HEK293 (cell line): ENCODE data around the gene PLEKHA3.

Experiments
- CTCF ChIP-seq: fragments of 450-650 bp; formaldehyde crosslinking; IDR thresholded peaks from 2 replicates; pipeline ENCODE4 v1.5.1; 2016; ENCODE audit warnings: missing biosample characterization, missing genetic modification characterization
- KLF1 ChIP-seq: fragments of 450-650 bp; formaldehyde crosslinking; IDR thresholded peaks from 2 replicates; pipeline ENCODE4 v1.5.1; 2016; ENCODE audit warnings: missing biosample characterization, missing genetic modification characterization
- KLF9 ChIP-seq: fragments of 450-650 bp; formaldehyde crosslinking; IDR thresholded peaks from 2 replicates; pipeline ENCODE4 v1.5.1; 2016; ENCODE audit warnings: missing biosample characterization, missing genetic modification characterization, low read depth
- PATZ1 ChIP-seq: fragments of 450-650 bp; formaldehyde crosslinking; IDR thresholded peaks from 2 replicates; pipeline ENCODE4 v1.5.1; 2016; ENCODE audit warnings: missing biosample characterization, missing genetic modification characterization
- PRDM4 ChIP-seq: fragments of 450-650 bp; formaldehyde crosslinking; IDR thresholded peaks from 2 replicates; pipeline ENCODE4 v1.5.1; 2017; ENCODE audit warnings: missing biosample characterization, missing genetic modification characterization
- REST ChIP-seq: fragments of 450-650 bp; formaldehyde crosslinking; IDR thresholded peaks from 2 replicates; pipeline ENCODE4 v1.5.1; 2016; ENCODE audit warnings: missing biosample characterization, missing genetic modification characterization
- SP2 ChIP-seq: fragments of 450-650 bp; formaldehyde crosslinking; IDR thresholded peaks from 2 replicates; pipeline ENCODE4 v1.5.1; 2016; ENCODE audit warnings: missing biosample characterization, missing genetic modification characterization
- YY1 ChIP-seq: fragments of 450-650 bp; formaldehyde crosslinking; IDR thresholded peaks from 2 replicates; pipeline ENCODE4 v1.5.1; 2018; ENCODE audit warnings: missing biosample characterization, missing genetic modification characterization
- ZFP3 ChIP-seq: fragments of 450-650 bp; formaldehyde crosslinking; IDR thresholded peaks from 2 replicates; pipeline ENCODE4 v1.5.1; 2016; ENCODE audit warnings: low read depth, missing biosample characterization, missing genetic modification characterization
- ZNF121 ChIP-seq: fragments of 450-650 bp; formaldehyde crosslinking; IDR thresholded peaks from 2 replicates; pipeline ENCODE4 v1.5.1; 2016; ENCODE audit warnings: missing biosample characterization, missing genetic modification characterization
- ZNF391 ChIP-seq: fragments of 450-650 bp; formaldehyde crosslinking; IDR thresholded peaks from 2 replicates; pipeline ENCODE4 v1.5.1; 2016; ENCODE audit warnings: low read depth, missing biosample characterization, missing genetic modification characterization, borderline replicate concordance
- ZNF544 ChIP-seq: fragments of 450-650 bp; formaldehyde crosslinking; IDR thresholded peaks from 2 replicates; pipeline ENCODE4 v1.5.0; 2017; ENCODE audit warnings: missing biosample characterization, missing genetic modification characterization
- ZNF548 ChIP-seq: fragments of 450-650 bp; formaldehyde crosslinking; IDR thresholded peaks from 2 replicates; pipeline ENCODE4 v1.5.1; 2016; ENCODE audit warnings: missing biosample characterization, missing genetic modification characterization
- ZSCAN18 ChIP-seq: fragments of 450-650 bp; formaldehyde crosslinking; IDR thresholded peaks from 2 replicates; pipeline ENCODE4 v1.5.1; 2016; ENCODE audit warnings: missing biosample characterization, missing genetic modification characterization

GRCh38 chr2:178542569-178542968, 62.3 kb downstream of the PLEKHA3 start:
- TF ChIP-seq CTCF (tag by site-specific recombination), result no peak
- no peak for TF ChIP-seq ZNF391 (tag by site-specific recombination)
- TF ChIP-seq KLF1 (tag by site-specific recombination), result no peak
- TF ChIP-seq ZNF121, result no peak
- no peak for TF ChIP-seq KLF9 (tag by site-specific recombination)
- no peak for TF ChIP-seq SP2
- no peak for TF ChIP-seq YY1 (tag by site-specific recombination)
- no peak for TF ChIP-seq REST (tag by site-specific recombination)
- TF ChIP-seq ZSCAN18 (tag by site-specific recombination), result no peak
- no peak for TF ChIP-seq PRDM4
- TF ChIP-seq ZFP3 (tag by site-specific recombination), result no peak
- no peak for TF ChIP-seq PATZ1
- TF ChIP-seq ZNF544 (tag by site-specific recombination), result no peak
- TF ChIP-seq ZNF548 (tag by site-specific recombination), result no peak
